Suprapubic skin (tissue), 4 donors: ENCODE measurements around the gene ANKRD34B.

Experiments used
- CTCF ChIP-seq, 2 donors: fragments of 200-600 bp in 1 of 2; fragments of 450-650 bp in 1 of 2; sonication (generic) in 1 of 2; IDR thresholded peaks; one replicate each; pipeline ENCODE4 v1.5.1; 2016 to 2019; ENCODE audit warnings: antibody characterized with exemption in 2 of 2, mild to moderate bottlenecking in 1 of 2, moderate library complexity in 1 of 2
- EP300 ChIP-seq: sonication (generic); formaldehyde crosslinking; IDR thresholded peaks from one replicate; pipeline ENCODE4 v1.6.1; 2017; ENCODE audit warnings: antibody characterized with exemption
- POLR2A ChIP-seq, 2 donors: fragments of 450-650 bp; IDR thresholded peaks; one replicate each; pipeline ENCODE4 v1.6.1; 2017; ENCODE audit warnings: antibody characterized with exemption in 2 of 2, mild to moderate bottlenecking in 2 of 2, moderate library complexity in 2 of 2
- POLR2AphosphoS5 ChIP-seq, 3 donors: sonication (generic); formaldehyde crosslinking; IDR thresholded peaks; one replicate each; pipeline ENCODE4 v1.6.1; 2017; ENCODE audit warnings: antibody characterized with exemption in 3 of 3

GRCh38 chr5:80516826-80517225 is 53.3 kb downstream of the ANKRD34B start:
- no peak for TF ChIP-seq CTCF (IDR thresholded peaks at IDR 0.05)
- TF ChIP-seq POLR2AphosphoS5 (IDR thresholded peaks at IDR 0.05), result no peak
- TF ChIP-seq EP300, result no peak
- no peak for TF ChIP-seq POLR2A (IDR thresholded peaks at IDR 0.05)
